ENCODE results near the gene GAS7.

DNA sequence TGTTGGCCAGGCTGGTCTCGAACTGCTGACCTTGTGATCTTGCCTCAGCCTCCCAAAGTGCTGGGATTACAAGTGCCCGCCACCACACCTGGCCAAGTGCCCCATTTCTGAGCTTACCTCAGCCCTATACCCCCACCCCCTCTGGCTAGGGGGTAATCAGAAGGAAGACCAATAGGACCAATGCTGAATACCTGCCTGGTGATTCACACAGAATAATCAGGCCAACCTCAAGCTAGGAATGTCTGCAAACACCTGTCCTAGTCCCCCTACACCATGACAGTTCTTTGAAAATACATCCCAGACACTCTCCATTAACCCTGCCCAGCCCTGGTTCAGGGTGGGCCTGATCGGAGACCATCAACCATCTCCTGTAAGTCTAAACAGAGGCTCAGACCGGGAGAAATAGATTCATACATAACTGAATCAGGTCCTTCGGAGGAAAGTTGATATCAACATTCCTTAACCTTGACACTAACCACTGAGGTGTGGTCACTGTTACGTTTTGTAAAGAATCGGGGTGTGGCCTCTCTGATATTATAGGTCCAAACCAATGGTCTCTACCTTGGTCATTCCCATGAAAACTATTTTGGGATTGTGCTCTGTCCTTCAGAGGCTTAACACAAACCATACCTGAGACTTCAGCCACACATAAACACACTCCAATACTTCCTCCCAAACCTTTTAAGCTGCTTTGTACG, 130.8 kb downstream of the GAS7 start:
- TF ChIP-seq CTCF (IDR thresholded peaks at IDR 0.05) (no peak), POLR2A (IDR thresholded peaks at IDR 0.05) (no peak), POLR2AphosphoS5 (IDR thresholded peaks at IDR 0.05) (no peak)
